ENCODE data around the gene OR5C1.

Gene OR5C1

DNA sequence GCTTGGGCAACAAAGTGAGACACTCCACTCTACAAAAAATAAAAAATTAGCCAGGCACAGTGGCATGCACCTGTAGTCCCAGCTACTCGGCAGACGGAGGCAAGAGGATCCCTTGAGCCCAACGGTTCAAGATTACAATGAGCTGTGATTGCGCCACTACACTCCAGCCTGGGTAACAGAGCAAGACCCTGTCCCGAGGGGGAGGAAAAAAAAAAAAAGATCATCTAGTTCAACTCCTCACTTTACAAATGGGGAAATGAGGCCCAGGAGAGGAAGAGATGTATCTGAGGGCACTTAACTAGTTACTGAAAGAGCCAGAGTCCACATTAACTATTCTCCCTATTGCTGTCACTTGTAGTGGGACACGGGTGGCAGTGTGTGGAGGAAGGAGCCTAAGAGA is 25.8 kb downstream of the OR5C1 start:
- TF ChIP-seq, protein P1, sequence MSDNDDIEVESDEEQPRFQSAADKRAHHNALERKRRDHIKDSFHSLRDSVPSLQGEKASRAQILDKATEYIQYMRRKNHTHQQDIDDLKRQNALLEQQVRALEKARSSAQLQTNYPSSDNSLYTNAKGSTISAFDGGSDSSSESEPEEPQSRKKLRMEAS (IDR thresholded peaks at IDR 0.05) = no peak
- TF ChIP-seq TCF12 (IDR thresholded peaks at IDR 0.05; ENCODE audit: low read depth) (no peak), TEAD4 (IDR thresholded peaks at IDR 0.05) (no peak), REST (IDR thresholded peaks at IDR 0.05; ENCODE audit: low read depth) (no peak), CEBPB (IDR thresholded peaks at IDR 0.05) (no peak), RAD21 (IDR thresholded peaks at IDR 0.05; ENCODE audit: low read depth) (no peak), YY1 (IDR thresholded peaks at IDR 0.05; ENCODE audit: low read depth) (no peak), NFIC (IDR thresholded peaks at IDR 0.05) (no peak), EP300 (IDR thresholded peaks at IDR 0.05; ENCODE audit: borderline replicate concordance) (no peak), ZBTB7A (IDR thresholded peaks at IDR 0.05; ENCODE audit: low read depth) (no peak), USF1 (IDR thresholded peaks at IDR 0.05) (no peak), CREB1 (IDR thresholded peaks at IDR 0.05; ENCODE audit: low read depth) (no peak), TAF1 (IDR thresholded peaks at IDR 0.05; ENCODE audit: low read depth) (no peak)

GRCh38 chr9:122815544-122815943 is 26.8 kb downstream of the OR5C1 start:
- TF ChIP-seq NFIC (IDR thresholded peaks at IDR 0.05) (no peak), ZBTB7A (IDR thresholded peaks at IDR 0.05; ENCODE audit: low read depth) (no peak), CREB1 (IDR thresholded peaks at IDR 0.05; ENCODE audit: low read depth) (no peak), RAD21 (IDR thresholded peaks at IDR 0.05; ENCODE audit: low read depth) (no peak), EP300 (IDR thresholded peaks at IDR 0.05; ENCODE audit: borderline replicate concordance) (no peak), EGR1 (IDR thresholded peaks at IDR 0.05) (no peak), FOXM1 (IDR thresholded peaks at IDR 0.05; ENCODE audit: borderline replicate concordance, low read depth) (no peak), TCF12 (IDR thresholded peaks at IDR 0.05; ENCODE audit: low read depth) (no peak), REST (IDR thresholded peaks at IDR 0.05; ENCODE audit: low read depth) (no peak), CEBPB (IDR thresholded peaks at IDR 0.05) (no peak), TEAD4 (IDR thresholded peaks at IDR 0.05) (no peak), YY1 (IDR thresholded peaks at IDR 0.05; ENCODE audit: low read depth) (no peak), TAF1 (IDR thresholded peaks at IDR 0.05; ENCODE audit: low read depth) (no peak), USF1 (IDR thresholded peaks at IDR 0.05) (no peak)

- no peak for TF ChIP-seq CEBPB (IDR thresholded peaks at IDR 0.05)
- no peak for TF ChIP-seq EP300 (IDR thresholded peaks at IDR 0.05; ENCODE audit: borderline replicate concordance)
- no peak for TF ChIP-seq FOXM1 (IDR thresholded peaks at IDR 0.05; ENCODE audit: borderline replicate concordance, low read depth)
- no peak for TF ChIP-seq NFIC (IDR thresholded peaks at IDR 0.05)
- TF ChIP-seq TAF1 (IDR thresholded peaks at IDR 0.05; ENCODE audit: low read depth) = no peak
- TF ChIP-seq REST (IDR thresholded peaks at IDR 0.05; ENCODE audit: low read depth) = no peak
- TF ChIP-seq EGR1 (IDR thresholded peaks at IDR 0.05) = no peak
- TF ChIP-seq, protein P1 (IDR thresholded peaks at IDR 0.05) = no peak
- no peak for TF ChIP-seq ZBTB7A (IDR thresholded peaks at IDR 0.05; ENCODE audit: low read depth)
- no peak for TF ChIP-seq YY1 (IDR thresholded peaks at IDR 0.05; ENCODE audit: low read depth)
- TF ChIP-seq TCF12 (IDR thresholded peaks at IDR 0.05; ENCODE audit: low read depth) = no peak
These were observed 27.6 kb downstream of the OR5C1 start for GRCh38 chr9:122816163-122816867.

DNA sequence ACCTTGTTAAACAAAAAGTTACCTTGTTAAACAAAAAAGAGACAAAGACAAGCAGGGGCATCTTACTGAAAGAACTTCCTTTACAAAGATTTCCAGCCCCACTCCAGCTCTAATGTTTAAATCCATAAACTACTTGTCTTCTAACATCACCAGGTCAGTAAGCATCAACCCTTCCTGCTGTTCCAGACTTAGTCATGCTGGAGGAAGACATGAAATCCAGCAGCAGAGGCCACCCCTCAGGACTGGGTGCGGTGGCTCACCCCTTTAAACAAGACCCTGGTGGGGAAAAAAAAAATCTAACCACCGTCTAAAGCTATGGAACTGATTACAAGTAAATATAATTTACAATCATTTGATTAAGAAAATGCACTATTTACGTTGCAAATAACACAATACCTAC is 30.6 kb downstream of the OR5C1 start:
- TF ChIP-seq USF1 (IDR thresholded peaks at IDR 0.05) (no peak), NFIC (IDR thresholded peaks at IDR 0.05) (no peak), REST (IDR thresholded peaks at IDR 0.05; ENCODE audit: low read depth) (no peak), EGR1 (IDR thresholded peaks at IDR 0.05) (no peak), EP300 (IDR thresholded peaks at IDR 0.05; ENCODE audit: borderline replicate concordance) (no peak), CEBPB (IDR thresholded peaks at IDR 0.05) (no peak), TCF12 (IDR thresholded peaks at IDR 0.05; ENCODE audit: low read depth) (no peak), TEAD4 (IDR thresholded peaks at IDR 0.05) (no peak), CREB1 (IDR thresholded peaks at IDR 0.05; ENCODE audit: low read depth) (no peak), RAD21 (IDR thresholded peaks at IDR 0.05; ENCODE audit: low read depth) (no peak), YY1 (IDR thresholded peaks at IDR 0.05; ENCODE audit: low read depth) (no peak), FOXM1 (IDR thresholded peaks at IDR 0.05; ENCODE audit: borderline replicate concordance, low read depth) (no peak), ZBTB7A (IDR thresholded peaks at IDR 0.05; ENCODE audit: low read depth) (no peak), TAF1 (IDR thresholded peaks at IDR 0.05; ENCODE audit: low read depth) (no peak)
- TF ChIP-seq, protein P1 (IDR thresholded peaks at IDR 0.05) = no peak
